KG1 (cell line): ENCODE measurements around the gene ERFE.

ENCODE experiments used
- DNase-seq: peaks from one replicate; lab custom pipeline; 2025; lab: John Stamatoyannopoulos, UW

Gene ERFE

DNA sequence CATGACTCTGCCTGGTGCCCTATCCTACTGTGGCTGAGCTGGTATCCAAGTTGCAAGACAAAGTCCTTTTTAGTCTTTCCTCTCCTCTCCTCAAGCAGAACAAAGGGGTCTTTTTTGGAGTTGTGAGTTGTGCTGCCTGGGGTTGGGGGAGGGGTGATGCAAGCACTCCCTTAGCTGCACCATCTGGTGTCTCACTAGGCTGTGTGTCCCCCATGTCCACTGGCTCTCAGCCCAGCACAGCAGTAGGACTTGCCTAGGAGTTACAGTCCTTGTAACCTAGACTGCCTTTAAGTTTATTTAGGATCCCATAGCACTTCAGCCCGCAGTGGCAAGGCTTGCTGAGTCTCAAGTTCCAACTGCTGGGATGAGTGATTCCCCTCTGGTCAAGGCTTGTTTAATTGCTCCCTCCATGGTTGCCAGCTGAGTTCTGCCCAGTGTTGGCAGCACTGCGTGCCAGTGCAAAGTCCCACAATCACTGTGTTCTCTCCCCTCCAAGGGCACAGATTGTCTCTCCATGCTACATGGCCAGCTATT, 57.9 kb downstream of the ERFE start:
- no peak for DNase-seq
